ENCODE data around the gene PRM2. TPM values are rescaled to one million over a fixed set of nuclear protein-coding genes. Genes with fewer than 3 reads are reported as not detected.

The PRM2 gene
- total RNA-seq, 3 donors from 2014 or later (not counting 1 experiment from before 2014, with no cell fraction given) = not detected

DNA sequence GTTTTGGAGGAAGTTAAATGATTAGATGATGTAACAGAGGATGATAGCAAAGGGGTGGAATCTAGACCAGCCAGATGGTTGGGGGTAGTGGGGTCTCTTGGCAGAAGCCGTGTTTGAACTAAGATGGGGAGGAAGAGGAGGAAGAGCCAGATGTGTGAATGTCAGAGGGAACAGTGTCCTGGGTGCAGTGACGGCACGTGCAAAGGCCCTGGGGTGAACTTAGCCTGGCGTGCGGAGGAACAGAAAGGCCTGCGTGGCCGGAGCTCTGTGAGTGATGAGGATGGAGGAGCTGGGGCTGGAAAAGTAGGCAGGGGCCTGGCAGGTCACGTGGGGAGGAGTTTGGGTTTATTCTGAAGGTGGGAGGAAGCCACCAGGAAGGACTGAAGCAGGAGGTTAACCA is 42.5 kb upstream of the PRM2 start:
- Histone ChIP-seq H3K27ac (ENCODE audit: low read length) (no peak overlapping the region), H3K27me3 (ENCODE audit: control insufficient read depth, insufficient read depth, low read length) (no peaks in the 10 kb centered on the region), H3K9me3 (ENCODE audit: control insufficient read depth, insufficient read depth, low read length) (no peaks in the 10 kb centered on the region), H3K4me3 (ENCODE audit: low read length) (no peak overlapping the region), H3K36me3 (ENCODE audit: control insufficient read depth, insufficient read depth, low read length) (no peaks in the 10 kb centered on the region), H3K4me1 (ENCODE audit: control insufficient read depth, insufficient read depth, low read length) (no peaks in the 10 kb centered on the region)
- DNase-seq = no peak
- no peak for ATAC-seq
- 95% methylated on average over 8 of the region's 8 CpGs for WGBS (ENCODE audit: insufficient coverage)
- Mint-ChIP-seq H3K27me3 (ENCODE audit: low read depth in 2 of 2) (peaks cover 6 to 8% of the 10 kb centered on the region in 2 donors), H3K9me3 (no peaks in the 10 kb centered on the region), H3K36me3 (no peaks in the 10 kb centered on the region), H3K4me1 (no peaks in the 10 kb centered on the region), H3K27ac (no peak overlapping the region), H3K4me3 (no peak overlapping the region)
- TF ChIP-seq, protein P1, sequence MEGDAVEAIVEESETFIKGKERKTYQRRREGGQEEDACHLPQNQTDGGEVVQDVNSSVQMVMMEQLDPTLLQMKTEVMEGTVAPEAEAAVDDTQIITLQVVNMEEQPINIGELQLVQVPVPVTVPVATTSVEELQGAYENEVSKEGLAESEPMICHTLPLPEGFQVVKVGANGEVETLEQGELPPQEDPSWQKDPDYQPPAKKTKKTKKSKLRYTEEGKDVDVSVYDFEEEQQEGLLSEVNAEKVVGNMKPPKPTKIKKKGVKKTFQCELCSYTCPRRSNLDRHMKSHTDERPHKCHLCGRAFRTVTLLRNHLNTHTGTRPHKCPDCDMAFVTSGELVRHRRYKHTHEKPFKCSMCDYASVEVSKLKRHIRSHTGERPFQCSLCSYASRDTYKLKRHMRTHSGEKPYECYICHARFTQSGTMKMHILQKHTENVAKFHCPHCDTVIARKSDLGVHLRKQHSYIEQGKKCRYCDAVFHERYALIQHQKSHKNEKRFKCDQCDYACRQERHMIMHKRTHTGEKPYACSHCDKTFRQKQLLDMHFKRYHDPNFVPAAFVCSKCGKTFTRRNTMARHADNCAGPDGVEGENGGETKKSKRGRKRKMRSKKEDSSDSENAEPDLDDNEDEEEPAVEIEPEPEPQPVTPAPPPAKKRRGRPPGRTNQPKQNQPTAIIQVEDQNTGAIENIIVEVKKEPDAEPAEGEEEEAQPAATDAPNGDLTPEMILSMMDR (IDR thresholded peaks at IDR 0.05) = no peak
- intact Hi-C loops (cut with micrococcal nuclease) = no loop called here

DNA sequence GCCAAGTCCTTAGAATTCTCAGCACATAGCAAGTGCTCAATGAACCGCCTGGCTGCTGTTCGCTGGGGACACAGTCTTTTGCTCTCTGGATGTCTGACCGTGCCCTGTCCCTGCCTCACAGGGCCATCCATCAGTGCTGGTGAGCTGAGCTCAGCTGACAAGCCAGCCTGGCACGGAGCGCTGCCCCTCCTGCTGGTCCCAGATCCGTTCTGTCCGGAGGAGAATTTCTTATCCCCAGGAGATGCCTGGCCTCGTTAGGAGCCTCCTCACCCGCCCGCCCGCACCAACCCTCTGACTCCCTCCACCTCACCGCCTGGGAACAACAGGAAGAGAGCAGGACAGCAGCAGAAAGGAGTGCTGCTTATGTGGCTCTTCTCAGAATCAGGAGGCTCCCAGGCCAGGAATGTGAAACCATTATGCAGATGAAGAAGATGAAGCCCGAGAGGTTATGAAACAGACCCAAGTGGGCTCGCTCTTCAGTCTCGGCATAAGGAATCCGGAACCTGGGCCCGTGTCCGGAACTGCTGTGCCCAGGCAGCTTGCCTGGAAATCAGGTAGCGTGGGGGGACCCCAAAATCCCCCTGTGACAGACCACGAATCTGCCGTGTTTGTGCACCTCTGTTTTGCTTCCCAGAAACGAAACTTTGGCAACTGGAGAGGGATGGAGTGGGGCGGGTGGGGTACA is 40.2 kb upstream of the PRM2 start:
- Mint-ChIP-seq H3K4me3 (no peak overlapping the region), H3K27me3 (ENCODE audit: low read depth in 2 of 2) (peaks cover 5 to 8% of the 10 kb centered on the region in 2 donors), H3K27ac (no peak overlapping the region), H3K4me1 (peaks cover 4 to 13% of the 10 kb centered on the region in 2 donors), H3K9me3 (no peaks in the 10 kb centered on the region), H3K36me3 (no peaks in the 10 kb centered on the region)
- TF ChIP-seq, protein P1 (IDR thresholded peaks at IDR 0.05) = no peak
- ATAC-seq (no peak), DNase-seq (no peak)
- 93% methylated on average over 22 of the region's 23 CpGs for WGBS (ENCODE audit: insufficient coverage)
- intact Hi-C loops (cut with micrococcal nuclease) = no loop called here
- H3K4me3 ChIP-seq (ENCODE audit: low read length) = no peak overlapping the region
- H3K27ac ChIP-seq (ENCODE audit: low read length) = no peak overlapping the region
- H3K36me3 ChIP-seq (ENCODE audit: control insufficient read depth, insufficient read depth, low read length) = no peaks in the 10 kb centered on the region
- no peaks in the 10 kb centered on the region for H3K27me3 ChIP-seq (ENCODE audit: control insufficient read depth, insufficient read depth, low read length)
- H3K9me3 ChIP-seq (ENCODE audit: control insufficient read depth, insufficient read depth, low read length) = no peaks in the 10 kb centered on the region
- H3K4me1 ChIP-seq (ENCODE audit: control insufficient read depth, insufficient read depth, low read length) = peaks cover 18% of the 10 kb centered on the region

DNA sequence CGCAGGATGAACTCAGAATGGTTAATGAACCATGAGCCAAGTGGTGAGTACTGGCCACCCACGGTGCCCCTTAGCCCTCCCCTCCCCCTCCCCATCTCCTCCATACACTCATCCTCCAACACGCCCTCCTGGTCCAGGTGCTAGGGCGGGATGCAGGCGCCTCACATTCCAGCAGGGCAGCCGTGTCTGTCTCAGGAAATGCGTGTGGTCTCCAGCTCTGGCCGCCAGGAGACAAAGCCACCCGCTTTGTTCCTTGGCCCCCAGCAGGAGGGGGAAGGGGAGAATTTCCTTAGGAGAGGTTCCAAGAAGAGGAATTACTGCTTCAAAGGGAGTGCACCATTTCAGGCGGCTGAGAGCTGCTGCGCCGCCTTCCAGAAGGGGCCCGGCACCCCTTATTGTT is 39.2 kb upstream of the PRM2 start:
- H3K4me3 ChIP-seq (ENCODE audit: low read length) = no peak overlapping the region
- ATAC-seq (no peak), DNase-seq (no peak)
- no peaks in the 10 kb centered on the region for H3K27me3 ChIP-seq (ENCODE audit: control insufficient read depth, insufficient read depth, low read length)
- no peaks in the 10 kb centered on the region for H3K9me3 Mint-ChIP-seq
- H3K4me1 ChIP-seq (ENCODE audit: control insufficient read depth, insufficient read depth, low read length) = peaks cover 27% of the 10 kb centered on the region
- 76% methylated on average over 13 of the region's 13 CpGs for WGBS (ENCODE audit: insufficient coverage)
- H3K4me3 Mint-ChIP-seq = no peak overlapping the region
- no peak overlapping the region for H3K27ac Mint-ChIP-seq
- H3K27ac ChIP-seq (ENCODE audit: low read length) = no peak overlapping the region
- H3K4me1 Mint-ChIP-seq = peaks cover 11 to 21% of the 10 kb centered on the region in 2 donors
- H3K36me3 ChIP-seq (ENCODE audit: control insufficient read depth, insufficient read depth, low read length) = no peaks in the 10 kb centered on the region
- TF ChIP-seq, protein P1 (IDR thresholded peaks at IDR 0.05) = no peak
- H3K27me3 Mint-ChIP-seq (ENCODE audit: low read depth in 2 of 2) = peaks cover 5 to 8% of the 10 kb centered on the region in 2 donors
- no peaks in the 10 kb centered on the region for H3K9me3 ChIP-seq (ENCODE audit: control insufficient read depth, insufficient read depth, low read length)
- intact Hi-C loops (cut with micrococcal nuclease) = no loop called here
- H3K36me3 Mint-ChIP-seq = no peaks in the 10 kb centered on the region

Measured in natural killer cell (primary cell).